ENCODE results near the gene TMEFF2. TPM values are rescaled to one million over a fixed set of nuclear protein-coding genes. Genes with fewer than 3 reads are reported as not detected.
"Not testable (repeated sequence)": the region's sequence is repeated elsewhere in the genome, so short reads cannot be mapped to it uniquely, and the experiment has no call there.

TMEFF2 gene
- total and polyA plus RNA-seq, 3 donors from 2014 or later: 2.2 to 3.0 (median 2.7) TPM

DNA sequence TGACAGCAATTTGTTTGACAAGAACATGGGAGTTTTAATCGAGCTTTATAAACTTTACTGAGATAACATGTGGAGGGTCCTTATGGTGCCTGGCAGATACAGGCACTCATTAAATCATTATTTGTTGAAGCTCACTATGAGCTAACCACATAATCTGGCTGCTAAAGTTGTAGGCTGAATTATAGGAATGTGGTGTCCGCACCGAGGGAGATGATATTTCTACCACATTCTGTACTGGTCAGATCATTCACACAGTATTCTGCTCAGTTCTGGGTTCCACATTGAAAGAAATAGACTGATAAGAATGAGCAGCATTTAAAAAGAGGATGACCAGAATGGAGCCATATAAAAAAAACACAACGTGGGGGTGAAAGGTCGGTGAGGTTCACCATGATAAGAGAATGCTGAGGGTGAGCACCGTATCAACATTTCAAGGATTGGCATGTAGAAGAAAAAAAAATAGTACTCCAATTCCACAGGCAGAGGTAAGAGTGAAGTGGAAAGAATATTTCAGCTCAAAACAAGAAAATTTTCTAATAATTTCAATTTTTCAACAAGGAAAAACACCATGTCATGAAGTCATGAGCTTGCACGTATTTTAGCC is 54.4 kb downstream of the TMEFF2 start:
- no peaks in the 10 kb centered on the region for H3K27me3 ChIP-seq
- H3K9me3 ChIP-seq: no peaks in the 10 kb centered on the region
- no peaks in the 10 kb centered on the region for H3K36me3 ChIP-seq (ENCODE audit: low read depth, missing control alignments)
- no peak overlapping the region for H3K27ac ChIP-seq
- H3K4me3 ChIP-seq: no peak overlapping the region
- no peak for DNase-seq
- no peak for TF ChIP-seq POLR2A (IDR thresholded peaks at IDR 0.05)
- TF ChIP-seq, protein P1, sequence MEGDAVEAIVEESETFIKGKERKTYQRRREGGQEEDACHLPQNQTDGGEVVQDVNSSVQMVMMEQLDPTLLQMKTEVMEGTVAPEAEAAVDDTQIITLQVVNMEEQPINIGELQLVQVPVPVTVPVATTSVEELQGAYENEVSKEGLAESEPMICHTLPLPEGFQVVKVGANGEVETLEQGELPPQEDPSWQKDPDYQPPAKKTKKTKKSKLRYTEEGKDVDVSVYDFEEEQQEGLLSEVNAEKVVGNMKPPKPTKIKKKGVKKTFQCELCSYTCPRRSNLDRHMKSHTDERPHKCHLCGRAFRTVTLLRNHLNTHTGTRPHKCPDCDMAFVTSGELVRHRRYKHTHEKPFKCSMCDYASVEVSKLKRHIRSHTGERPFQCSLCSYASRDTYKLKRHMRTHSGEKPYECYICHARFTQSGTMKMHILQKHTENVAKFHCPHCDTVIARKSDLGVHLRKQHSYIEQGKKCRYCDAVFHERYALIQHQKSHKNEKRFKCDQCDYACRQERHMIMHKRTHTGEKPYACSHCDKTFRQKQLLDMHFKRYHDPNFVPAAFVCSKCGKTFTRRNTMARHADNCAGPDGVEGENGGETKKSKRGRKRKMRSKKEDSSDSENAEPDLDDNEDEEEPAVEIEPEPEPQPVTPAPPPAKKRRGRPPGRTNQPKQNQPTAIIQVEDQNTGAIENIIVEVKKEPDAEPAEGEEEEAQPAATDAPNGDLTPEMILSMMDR (IDR thresholded peaks at IDR 0.05): no peak
- intact Hi-C loops (cut with DNase I; ENCODE audit: low total_unique reads): no loop called here
- no peaks in the 10 kb centered on the region for H3K4me1 ChIP-seq
- WGBS, 2 donors: 74 to 79% methylated on average over 7 of the region's 7 CpGs

DNA sequence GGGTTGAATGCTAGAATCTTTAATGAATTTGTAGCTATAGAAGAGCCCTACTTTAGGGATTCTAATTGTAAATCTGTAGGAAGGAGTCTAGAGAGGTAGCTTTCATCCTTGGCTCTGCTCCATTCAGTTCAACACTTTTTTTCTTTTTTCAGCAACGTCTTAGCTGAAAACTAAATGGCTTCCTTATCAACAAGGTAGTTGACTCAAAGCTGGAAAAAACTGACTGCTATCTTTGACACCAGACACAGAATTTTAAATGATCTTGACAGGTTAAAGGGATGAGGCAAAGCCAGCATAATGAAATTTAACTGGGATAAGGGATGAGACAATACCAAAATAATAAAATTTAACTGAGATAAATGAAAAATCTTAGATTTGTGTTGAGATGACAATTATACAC is 54.9 kb downstream of the TMEFF2 start:
- H3K27ac ChIP-seq: no peak overlapping the region
- intact Hi-C loops (cut with DNase I; ENCODE audit: low total_unique reads): no loop called here
- no peaks in the 10 kb centered on the region for H3K36me3 ChIP-seq (ENCODE audit: low read depth, missing control alignments)
- 23 to 43% methylated on average over 1 of the region's 1 CpG for WGBS, 2 donors
- H3K4me3 ChIP-seq: no peak overlapping the region
- no peaks in the 10 kb centered on the region for H3K4me1 ChIP-seq
- DNase-seq: no peak
- H3K27me3 ChIP-seq: no peaks in the 10 kb centered on the region
- TF ChIP-seq, protein P1 (IDR thresholded peaks at IDR 0.05): no peak
- TF ChIP-seq POLR2A (IDR thresholded peaks at IDR 0.05): no peak
- H3K9me3 ChIP-seq: no peaks in the 10 kb centered on the region

DNA sequence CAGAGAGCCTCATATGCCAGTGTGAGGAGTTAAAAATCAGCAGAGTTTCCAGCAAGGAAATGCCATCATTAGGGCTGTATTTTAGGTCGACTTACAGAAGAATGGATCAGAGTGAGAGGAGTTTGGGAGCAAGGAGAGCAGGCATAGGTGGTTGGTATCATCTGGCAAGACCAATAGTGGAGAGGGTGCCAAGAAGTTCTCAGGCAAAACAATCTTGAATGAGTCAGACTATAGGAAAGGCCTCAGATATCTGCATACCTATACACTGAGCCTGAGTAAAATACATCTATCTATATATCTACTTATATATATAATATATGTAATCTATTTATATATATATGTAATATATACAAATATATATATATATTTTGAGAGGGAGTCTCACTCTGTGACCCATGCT is 57.3 kb downstream of the TMEFF2 start:
- Histone ChIP-seq H3K27me3 (no peaks in the 10 kb centered on the region), H3K36me3 (ENCODE audit: low read depth, missing control alignments) (no peaks in the 10 kb centered on the region), H3K9me3 (no peaks in the 10 kb centered on the region), H3K4me3 (no peak overlapping the region), H3K27ac (no peak overlapping the region), H3K4me1 (no peaks in the 10 kb centered on the region)
- WGBS, 2 donors: 78 to 90% methylated on average over 1 of the region's 1 CpG
- no peak for TF ChIP-seq POLR2A (IDR thresholded peaks at IDR 0.05)
- TF ChIP-seq, protein P1 (IDR thresholded peaks at IDR 0.05): no peak
- intact Hi-C loops (cut with DNase I; ENCODE audit: low total_unique reads): no loop called here
- DNase-seq: no peak

DNA sequence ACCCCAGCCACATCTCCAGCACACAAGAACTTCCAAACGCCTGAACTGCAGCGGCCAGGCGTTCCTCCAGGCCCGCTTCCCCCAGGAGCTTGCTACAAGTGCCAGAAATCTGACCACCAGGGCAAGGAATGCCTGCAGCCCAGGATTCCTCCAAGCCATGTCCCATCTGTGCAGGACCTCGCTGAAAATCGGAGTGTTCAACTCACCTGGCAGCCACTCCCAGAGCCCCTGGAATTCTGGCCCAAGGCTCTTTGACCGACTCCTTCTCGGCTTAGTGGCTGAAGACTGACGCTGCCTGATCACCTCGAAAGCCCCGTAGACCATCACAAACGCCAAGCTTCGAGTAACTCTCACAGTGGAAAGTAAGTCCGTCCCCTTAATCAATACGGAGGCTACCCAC is 62.1 kb downstream of the TMEFF2 start:
- H3K27ac ChIP-seq; H3K9me3 ChIP-seq; H3K27me3 ChIP-seq; DNase-seq; H3K4me3 ChIP-seq; intact Hi-C loops (cut with DNase I; ENCODE audit: low total_unique reads); H3K36me3 ChIP-seq (ENCODE audit: low read depth, missing control alignments); H3K4me1 ChIP-seq: not testable (repeated sequence)
- WGBS, 2 donors: 94 to 95% methylated on average over 13 to 15 of the region's 15 CpGs

DNA sequence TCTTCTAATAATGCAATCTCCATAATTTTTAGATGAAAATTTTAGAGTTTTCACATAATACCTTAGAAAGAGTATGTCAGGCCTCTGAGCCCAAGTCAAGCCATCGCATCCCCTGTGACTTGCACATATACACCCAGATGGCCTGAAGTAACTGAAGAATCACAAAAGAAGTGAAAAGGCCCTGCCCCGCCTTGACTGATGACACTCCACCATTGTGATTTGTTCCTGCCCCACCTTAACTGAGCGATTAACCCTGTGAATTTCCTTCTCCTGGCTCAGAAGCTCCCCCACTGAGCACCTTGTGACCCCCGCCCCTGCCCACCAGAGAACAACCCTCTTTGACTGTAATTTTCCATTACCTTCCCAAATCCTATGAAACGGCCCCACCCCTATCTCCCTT is 64.4 kb downstream of the TMEFF2 start:
- H3K4me1 ChIP-seq; intact Hi-C loops (cut with DNase I; ENCODE audit: low total_unique reads); H3K27me3 ChIP-seq; H3K4me3 ChIP-seq; H3K36me3 ChIP-seq (ENCODE audit: low read depth, missing control alignments); H3K27ac ChIP-seq; H3K9me3 ChIP-seq; DNase-seq: not testable (repeated sequence)
- WGBS, 2 donors: 68 to 92% methylated on average over 3 to 5 of the region's 5 CpGs

DNA sequence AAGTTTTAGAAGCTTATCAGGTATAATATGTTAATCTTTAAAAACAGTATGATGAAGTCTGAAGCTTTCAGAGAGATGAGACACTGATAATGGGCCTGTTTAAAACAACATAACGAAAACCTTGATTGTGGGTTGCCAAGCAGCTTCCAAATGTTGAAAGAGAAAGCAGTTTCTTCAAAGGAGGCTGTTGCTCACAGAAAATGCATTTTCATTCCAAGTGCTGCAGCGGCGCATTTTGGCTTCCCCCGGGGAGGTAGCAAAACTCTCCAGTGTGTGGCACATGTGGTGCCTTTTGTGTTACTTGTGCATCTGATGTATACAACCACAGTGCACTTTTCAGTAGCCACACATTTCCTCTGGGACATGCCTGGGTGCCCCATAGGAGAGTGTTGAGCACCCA is 66.1 kb downstream of the TMEFF2 start:
- 24 to 65% methylated on average over 4 of the region's 4 CpGs for WGBS, 2 donors
- Histone ChIP-seq H3K27me3 (no peaks in the 10 kb centered on the region), H3K27ac (no peak overlapping the region), H3K36me3 (ENCODE audit: low read depth, missing control alignments) (no peaks in the 10 kb centered on the region), H3K4me3 (no peak overlapping the region), H3K4me1 (no peaks in the 10 kb centered on the region), H3K9me3 (no peaks in the 10 kb centered on the region)
- no peak for DNase-seq
- intact Hi-C loops (cut with DNase I; ENCODE audit: low total_unique reads): no loop called here
- TF ChIP-seq, protein P1 (IDR thresholded peaks at IDR 0.05): no peak
- TF ChIP-seq POLR2A (IDR thresholded peaks at IDR 0.05): no peak
